Chondrocyte (in vitro differentiated cells): ENCODE data around the gene DSCAML1. TPM values are rescaled to one million over a fixed set of nuclear protein-coding genes. Genes with fewer than 3 reads are reported as not detected.

Source experiments
- DNase-seq: peaks from one replicate; pipeline ENCODE4 v3.0.0; 2021; ENCODE audit warnings: mixed read lengths, low spot score
- H3K27ac Mint-ChIP-seq: one replicate; pipeline ENCODE4 v1.8.0; 2021; ENCODE audit warnings: mild to moderate bottlenecking, moderate library complexity, mixed read lengths; ENCODE audit not compliant: unreplicated experiment
- H3K27me3 Mint-ChIP-seq: 2 replicates; pipeline ENCODE4 v1.8.0; 2021; ENCODE audit warnings: low read depth, mixed read lengths
- H3K36me3 Mint-ChIP-seq: 2 replicates; pipeline ENCODE4 v1.8.0; 2021; ENCODE audit warnings: low read depth, mixed read lengths
- H3K4me1 Mint-ChIP-seq: 2 replicates; pipeline ENCODE4 v1.8.0; 2021; ENCODE audit warnings: low read depth, mild to moderate bottlenecking, mixed read lengths
- H3K4me3 Mint-ChIP-seq: one replicate; pipeline ENCODE4 v1.8.0; 2021; ENCODE audit warnings: mild to moderate bottlenecking, moderate library complexity, mixed read lengths; ENCODE audit not compliant: unreplicated experiment
- H3K9me3 Mint-ChIP-seq: 2 replicates; pipeline ENCODE4 v1.8.0; 2021; ENCODE audit warnings: low read depth, mixed read lengths
- total RNA-seq: library from RNA; stranded (reverse); gene quantifications from 3 replicates; pipeline ENCODE4 v1.2.1, GENCODE V29; 2021
- TF ChIP-seq, protein P1 (sequence below): fragments of 200-600 bp; sonication (generic); IDR thresholded peaks from 2 replicates; pipeline ENCODE4 v1.5.0; 2021; ENCODE audit warnings: antibody characterized with exemption, mild to moderate bottlenecking, moderate library complexity

DSCAML1 gene
- total RNA-seq, 1 donor from 2014 or later, result not detected

DNA sequence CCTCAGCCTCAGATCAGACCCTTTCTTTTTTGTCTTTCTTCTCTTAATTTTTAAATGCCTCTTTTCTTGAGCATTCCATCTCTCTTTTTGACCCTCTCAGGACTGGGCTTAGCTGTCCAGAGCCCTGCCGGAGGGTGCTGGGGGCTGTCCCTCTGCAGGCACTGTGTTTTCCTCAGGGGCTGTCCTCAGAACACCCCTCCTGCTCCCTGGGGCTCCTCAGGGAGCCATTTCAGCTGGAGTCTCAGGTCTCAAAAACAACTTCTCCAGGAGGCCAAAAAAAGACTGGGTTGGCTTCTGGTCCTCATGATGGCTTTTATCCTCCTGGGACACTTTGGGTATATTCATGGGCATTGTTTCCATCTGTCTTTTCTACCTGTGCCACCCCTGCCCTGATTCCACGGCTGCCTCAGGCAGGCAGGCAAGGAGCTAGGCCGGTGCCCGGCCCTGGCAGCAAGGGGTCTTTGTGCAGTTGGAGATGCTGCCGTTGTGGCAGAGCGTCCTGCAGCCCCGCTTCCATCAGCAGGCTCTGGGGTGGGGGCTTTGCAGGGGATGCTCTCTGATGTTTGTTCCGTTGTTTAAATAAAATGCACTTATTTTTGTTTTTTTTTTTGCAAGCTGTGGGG lies 384.3 kb downstream of the DSCAML1 start:
- Mint-ChIP-seq H3K4me1 (no peaks in the 10 kb centered on the region), H3K27me3 (no peaks in the 10 kb centered on the region), H3K4me3 (no peak overlapping the region), H3K27ac (no peak overlapping the region), H3K9me3 (no peaks in the 10 kb centered on the region), H3K36me3 (peaks cover 19% of the 10 kb centered on the region)
- TF ChIP-seq, protein P1, sequence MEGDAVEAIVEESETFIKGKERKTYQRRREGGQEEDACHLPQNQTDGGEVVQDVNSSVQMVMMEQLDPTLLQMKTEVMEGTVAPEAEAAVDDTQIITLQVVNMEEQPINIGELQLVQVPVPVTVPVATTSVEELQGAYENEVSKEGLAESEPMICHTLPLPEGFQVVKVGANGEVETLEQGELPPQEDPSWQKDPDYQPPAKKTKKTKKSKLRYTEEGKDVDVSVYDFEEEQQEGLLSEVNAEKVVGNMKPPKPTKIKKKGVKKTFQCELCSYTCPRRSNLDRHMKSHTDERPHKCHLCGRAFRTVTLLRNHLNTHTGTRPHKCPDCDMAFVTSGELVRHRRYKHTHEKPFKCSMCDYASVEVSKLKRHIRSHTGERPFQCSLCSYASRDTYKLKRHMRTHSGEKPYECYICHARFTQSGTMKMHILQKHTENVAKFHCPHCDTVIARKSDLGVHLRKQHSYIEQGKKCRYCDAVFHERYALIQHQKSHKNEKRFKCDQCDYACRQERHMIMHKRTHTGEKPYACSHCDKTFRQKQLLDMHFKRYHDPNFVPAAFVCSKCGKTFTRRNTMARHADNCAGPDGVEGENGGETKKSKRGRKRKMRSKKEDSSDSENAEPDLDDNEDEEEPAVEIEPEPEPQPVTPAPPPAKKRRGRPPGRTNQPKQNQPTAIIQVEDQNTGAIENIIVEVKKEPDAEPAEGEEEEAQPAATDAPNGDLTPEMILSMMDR, result no peak
- DNase-seq, result no peak

DNA sequence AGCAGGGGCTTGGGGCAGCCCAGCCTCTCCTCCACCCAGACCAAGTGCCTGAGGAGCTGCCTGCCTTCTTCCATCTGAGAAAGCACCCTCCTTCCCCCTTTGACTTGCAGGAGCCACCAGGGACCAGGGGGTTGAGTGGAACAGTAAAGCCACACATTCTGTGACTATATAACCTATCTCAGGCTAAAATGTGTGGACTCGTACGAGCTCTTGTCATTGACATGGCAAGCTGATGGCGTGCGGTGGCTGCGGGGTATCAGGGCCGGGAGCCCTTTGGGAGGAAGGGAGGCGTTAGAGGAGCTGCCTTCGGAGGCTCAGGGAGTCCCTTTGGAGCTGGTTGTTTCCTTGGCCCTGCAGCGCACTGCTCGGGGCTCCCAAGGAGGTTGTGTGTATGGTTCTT lies 384.8 kb downstream of the DSCAML1 start:
- peaks cover 21% of the 10 kb centered on the region for H3K36me3 Mint-ChIP-seq

DNA sequence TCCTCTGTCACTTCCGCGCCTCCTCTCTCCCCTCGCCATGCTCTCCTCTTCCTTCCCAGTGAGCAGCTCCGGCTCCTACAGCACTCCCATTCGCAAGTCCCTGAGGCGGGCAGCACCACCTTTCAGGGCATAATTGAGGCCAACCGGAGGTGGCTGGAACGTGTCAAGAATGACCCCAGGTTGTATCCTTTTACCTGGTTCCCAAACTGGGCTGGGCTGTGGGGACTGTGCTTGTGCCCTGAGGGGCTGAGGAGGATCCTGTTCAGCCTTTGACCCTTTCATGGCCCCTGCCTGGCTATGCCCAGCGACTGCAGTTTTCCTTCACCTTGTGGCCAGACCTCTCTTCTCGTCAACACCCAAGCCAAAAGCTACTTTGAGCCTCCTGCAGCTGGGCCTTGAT lies 385.3 kb downstream of the DSCAML1 start:
- no peak for DNase-seq
- H3K36me3 Mint-ChIP-seq, result peaks cover 21% of the 10 kb centered on the region
- H3K27ac Mint-ChIP-seq, result no peak overlapping the region
- TF ChIP-seq, protein P1, result no peak
- no peak overlapping the region for H3K4me3 Mint-ChIP-seq
- H3K27me3 Mint-ChIP-seq, result no peaks in the 10 kb centered on the region
- H3K9me3 Mint-ChIP-seq, result no peaks in the 10 kb centered on the region
- no peaks in the 10 kb centered on the region for H3K4me1 Mint-ChIP-seq

More for the DNA sequence above, 384.8 kb downstream of the DSCAML1 start:
- Mint-ChIP-seq H3K9me3 (no peaks in the 10 kb centered on the region), H3K4me1 (no peaks in the 10 kb centered on the region), H3K4me3 (no peak overlapping the region), H3K27me3 (no peaks in the 10 kb centered on the region), H3K27ac (no peak overlapping the region)
- TF ChIP-seq, protein P1, result no peak
- DNase-seq, result no peak

DNA sequence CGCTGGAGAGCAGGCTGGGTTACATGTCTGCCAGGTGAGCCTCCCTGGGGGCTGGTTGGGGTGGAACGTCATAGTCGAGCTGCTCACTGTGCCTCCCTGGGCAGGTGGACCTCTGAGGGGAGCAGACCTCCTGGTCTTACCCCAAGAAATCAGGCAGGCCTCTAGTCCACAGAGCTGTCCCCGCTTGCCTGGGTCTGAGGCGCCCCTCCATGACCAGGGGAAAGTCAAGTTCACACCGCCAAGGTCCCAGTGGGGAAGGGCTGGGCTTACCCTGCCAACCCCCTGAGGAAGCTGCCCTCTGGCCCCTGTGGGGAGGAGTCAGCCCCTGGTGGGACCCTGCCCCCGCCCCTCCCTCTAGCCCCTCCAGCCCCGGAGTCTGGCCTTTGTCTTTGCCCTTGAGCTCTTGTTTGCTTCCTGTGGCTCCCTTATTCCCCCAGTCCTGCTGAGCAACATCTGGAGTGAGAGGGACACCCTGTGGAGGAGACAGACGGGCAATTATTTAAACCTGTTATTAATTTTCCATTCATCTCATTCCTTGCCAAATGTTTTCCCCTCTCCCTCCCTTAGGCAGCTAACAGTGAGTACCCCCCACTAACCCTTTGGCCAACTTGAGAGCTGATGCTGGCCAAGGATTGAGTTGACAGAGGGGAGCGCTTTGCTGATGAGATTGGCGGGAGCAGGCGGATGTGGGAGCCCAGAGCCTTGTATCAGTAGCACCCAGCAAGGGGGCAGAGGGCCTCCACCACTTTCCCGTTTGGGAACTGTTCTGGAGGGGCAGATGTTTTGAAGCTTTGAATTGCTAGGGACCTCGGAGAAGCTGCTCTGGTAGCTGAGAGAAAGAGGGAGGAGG lies 385.9 kb downstream of the DSCAML1 start:
- H3K4me1 Mint-ChIP-seq, result no peaks in the 10 kb centered on the region
- H3K9me3 Mint-ChIP-seq, result peaks cover under 1% of the 10 kb centered on the region
- H3K27me3 Mint-ChIP-seq, result no peaks in the 10 kb centered on the region
- TF ChIP-seq, protein P1, result no peak
- peaks cover 26% of the 10 kb centered on the region for H3K36me3 Mint-ChIP-seq
- no peak for DNase-seq
- no peak overlapping the region for H3K27ac Mint-ChIP-seq
- H3K4me3 Mint-ChIP-seq, result no peak overlapping the region

DNA sequence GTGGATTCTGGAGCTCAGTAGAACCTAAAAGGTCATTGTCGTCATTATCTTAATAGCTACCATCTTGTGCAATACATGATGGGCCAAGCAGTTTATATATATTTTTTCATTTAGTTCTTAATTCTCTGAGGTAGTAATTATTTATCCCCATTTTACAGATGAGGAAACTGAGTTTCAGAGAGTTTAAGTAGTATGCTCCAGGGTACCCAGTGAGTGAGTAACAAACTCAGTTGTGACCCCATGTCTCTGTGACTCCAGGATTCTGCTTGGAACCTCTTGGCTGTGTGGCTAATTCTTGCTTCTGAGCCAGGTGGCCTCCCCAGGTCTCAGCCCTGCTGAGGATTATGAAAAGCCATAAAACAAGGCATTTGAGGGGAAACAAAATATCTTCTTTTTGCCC lies 386.8 kb downstream of the DSCAML1 start:
- no peak overlapping the region for H3K27ac Mint-ChIP-seq
- H3K36me3 Mint-ChIP-seq, result peaks cover 34% of the 10 kb centered on the region
- H3K4me3 Mint-ChIP-seq, result no peak overlapping the region
- no peak for DNase-seq
- no peaks in the 10 kb centered on the region for H3K4me1 Mint-ChIP-seq
- H3K27me3 Mint-ChIP-seq, result no peaks in the 10 kb centered on the region
- TF ChIP-seq, protein P1, result no peak
- H3K9me3 Mint-ChIP-seq, result peaks cover 9% of the 10 kb centered on the region
